Upper lobe of left lung (tissue), 4 donors: ENCODE results near the gene TNKS1BP1.

Experiments
- EP300 ChIP-seq, 4 donors: sonication (generic); formaldehyde crosslinking; IDR thresholded peaks; one replicate each; pipeline ENCODE4 v1.5.1; 2017; ENCODE audit warnings: antibody characterized with exemption in 4 of 4, control low read depth in 2 of 4
- POLR2A ChIP-seq, 4 donors: fragments of 450-650 bp; IDR thresholded peaks; one replicate each; pipeline ENCODE4 v1.5.1; 2016 to 2017; ENCODE audit warnings: antibody characterized with exemption in 4 of 4, mild to moderate bottlenecking in 2 of 4
- POLR2AphosphoS5 ChIP-seq, 2 donors: sonication (generic); formaldehyde crosslinking; IDR thresholded peaks; one replicate each; pipeline ENCODE4 v1.5.1; 2017; ENCODE audit warnings: antibody characterized with exemption in 2 of 2
- TF ChIP-seq, protein P1 (sequence below), 6 experiments: fragments of 450-650 bp in 4 of 6; fragments of 200-600 bp in 2 of 6; sonication (generic) in 2 of 6; IDR thresholded peaks; one replicate each; pipeline ENCODE4 v1.5.1; 2016 to 2019; ENCODE audit warnings: antibody characterized with exemption in 6 of 6

DNA sequence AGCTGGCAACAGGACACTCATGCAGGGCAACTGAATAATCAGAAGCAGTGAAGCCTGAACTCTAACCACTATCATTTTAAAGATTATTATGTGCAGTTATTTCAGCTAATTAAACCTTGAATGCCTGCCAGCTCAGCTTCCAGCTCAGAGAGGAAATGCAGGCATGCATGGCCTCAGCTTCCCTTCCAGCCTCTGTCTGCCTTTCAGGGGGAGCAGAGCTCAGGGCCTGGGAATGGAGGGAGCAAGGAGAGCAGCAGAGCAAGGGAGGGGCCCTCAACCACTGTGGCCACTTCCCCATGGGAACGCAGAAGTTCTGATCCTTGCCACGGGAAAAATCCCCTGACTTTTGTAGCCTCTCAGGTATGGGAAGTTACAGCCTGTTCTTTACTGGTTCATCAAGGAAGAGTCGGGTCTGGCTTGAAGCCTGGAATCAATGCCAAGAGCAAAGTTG is 55.2 kb downstream of the TNKS1BP1 start:
- no peak for TF ChIP-seq POLR2AphosphoS5 (IDR thresholded peaks at IDR 0.05)
- TF ChIP-seq EP300 (IDR thresholded peaks at IDR 0.05) = no peak
- TF ChIP-seq, protein P1, sequence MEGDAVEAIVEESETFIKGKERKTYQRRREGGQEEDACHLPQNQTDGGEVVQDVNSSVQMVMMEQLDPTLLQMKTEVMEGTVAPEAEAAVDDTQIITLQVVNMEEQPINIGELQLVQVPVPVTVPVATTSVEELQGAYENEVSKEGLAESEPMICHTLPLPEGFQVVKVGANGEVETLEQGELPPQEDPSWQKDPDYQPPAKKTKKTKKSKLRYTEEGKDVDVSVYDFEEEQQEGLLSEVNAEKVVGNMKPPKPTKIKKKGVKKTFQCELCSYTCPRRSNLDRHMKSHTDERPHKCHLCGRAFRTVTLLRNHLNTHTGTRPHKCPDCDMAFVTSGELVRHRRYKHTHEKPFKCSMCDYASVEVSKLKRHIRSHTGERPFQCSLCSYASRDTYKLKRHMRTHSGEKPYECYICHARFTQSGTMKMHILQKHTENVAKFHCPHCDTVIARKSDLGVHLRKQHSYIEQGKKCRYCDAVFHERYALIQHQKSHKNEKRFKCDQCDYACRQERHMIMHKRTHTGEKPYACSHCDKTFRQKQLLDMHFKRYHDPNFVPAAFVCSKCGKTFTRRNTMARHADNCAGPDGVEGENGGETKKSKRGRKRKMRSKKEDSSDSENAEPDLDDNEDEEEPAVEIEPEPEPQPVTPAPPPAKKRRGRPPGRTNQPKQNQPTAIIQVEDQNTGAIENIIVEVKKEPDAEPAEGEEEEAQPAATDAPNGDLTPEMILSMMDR (IDR thresholded peaks at IDR 0.05) = no peak
- no peak for TF ChIP-seq POLR2A (IDR thresholded peaks at IDR 0.05)
